ENCODE data around the gene STK32B.

STK32B gene

DNA sequence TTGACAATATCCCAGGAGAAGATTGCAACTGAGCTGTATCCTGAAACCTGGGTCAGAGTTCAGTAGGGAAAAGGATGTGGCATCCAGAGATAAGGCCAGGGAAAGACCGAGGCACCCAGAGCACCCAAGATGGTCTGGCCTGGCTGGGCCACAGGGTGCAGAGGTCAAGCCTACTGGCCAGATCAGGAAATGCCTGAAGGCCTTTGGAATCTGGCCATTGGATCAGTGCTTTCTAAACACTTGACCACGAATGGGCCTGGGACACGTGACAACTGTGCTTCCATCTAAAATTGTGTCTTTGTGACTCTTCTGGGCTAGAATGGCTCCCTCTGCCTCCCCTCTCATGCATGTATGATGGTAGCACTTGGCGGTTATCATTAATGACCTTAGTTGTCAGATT lies 340.2 kb downstream of the STK32B start:
- DNase-seq: no peak

DNA sequence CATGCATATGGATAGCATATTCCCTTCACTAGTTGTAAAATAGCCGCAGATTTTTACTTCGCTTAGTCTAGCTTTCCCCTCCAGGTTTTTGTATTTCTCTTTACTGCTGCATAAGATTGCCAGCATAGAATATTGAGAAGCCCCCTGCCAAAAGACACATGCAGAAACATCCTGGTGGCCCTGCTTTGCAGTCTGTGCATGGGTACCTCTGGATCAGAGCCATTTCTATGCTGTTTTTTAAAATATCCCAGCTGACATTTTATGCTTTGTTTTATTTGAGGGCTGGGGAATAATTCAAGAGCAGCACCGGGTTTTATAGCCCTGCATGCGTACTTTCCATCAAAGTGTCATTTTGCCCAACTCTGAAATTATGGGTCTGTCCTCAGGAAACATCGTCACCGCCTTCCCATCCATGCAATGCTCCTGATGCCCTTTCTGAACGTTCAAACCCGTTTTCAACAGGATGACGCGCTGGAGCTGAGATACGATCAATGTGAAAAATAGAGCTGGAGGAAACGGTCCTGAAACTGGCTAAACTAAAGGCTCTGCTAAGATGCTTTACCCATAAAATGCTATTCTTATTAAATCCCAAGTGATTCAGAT lies 342.7 kb downstream of the STK32B start:
- DNase-seq: no peak

DNA sequence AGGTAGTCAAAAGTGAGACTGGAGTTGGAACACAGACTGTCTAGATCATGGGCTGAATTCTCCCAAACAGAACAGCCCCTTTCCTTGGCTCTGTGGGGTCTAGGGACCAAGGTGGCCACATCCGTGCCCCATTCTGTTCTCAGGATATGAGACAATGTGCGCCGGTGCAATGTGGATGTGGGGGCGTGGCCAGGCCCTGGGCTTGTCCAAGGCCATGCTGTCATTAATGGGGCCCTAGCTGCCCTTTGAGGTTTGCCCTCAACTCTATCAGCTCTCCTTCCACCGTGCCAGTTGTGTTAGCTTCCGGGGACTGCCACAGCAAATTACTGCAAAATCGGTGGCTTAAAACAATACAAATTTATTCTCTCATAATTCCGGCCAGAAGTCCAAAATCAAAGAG lies 344.5 kb downstream of the STK32B start:
- DNase-seq: no peak

DNA sequence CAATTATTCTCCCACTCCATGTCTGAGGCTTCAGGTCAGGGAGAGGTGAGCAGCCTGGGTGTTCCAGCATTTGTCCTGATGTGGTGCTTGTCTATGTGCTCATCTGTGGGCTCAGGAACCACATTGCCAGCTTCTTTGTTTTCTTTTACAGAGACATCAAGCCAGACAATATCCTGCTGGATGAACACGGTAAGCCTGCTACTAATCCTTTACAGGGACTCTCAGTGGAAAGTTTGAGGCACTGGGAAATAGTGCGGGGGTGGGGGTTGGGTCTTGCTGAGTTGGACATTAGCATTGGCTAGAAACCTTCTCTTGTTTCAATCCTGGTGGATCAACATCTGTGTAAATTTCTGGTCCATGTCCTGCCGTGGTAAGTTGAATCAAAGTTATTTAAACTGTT lies 346.8 kb downstream of the STK32B start:
- DNase-seq: no peak

DNA sequence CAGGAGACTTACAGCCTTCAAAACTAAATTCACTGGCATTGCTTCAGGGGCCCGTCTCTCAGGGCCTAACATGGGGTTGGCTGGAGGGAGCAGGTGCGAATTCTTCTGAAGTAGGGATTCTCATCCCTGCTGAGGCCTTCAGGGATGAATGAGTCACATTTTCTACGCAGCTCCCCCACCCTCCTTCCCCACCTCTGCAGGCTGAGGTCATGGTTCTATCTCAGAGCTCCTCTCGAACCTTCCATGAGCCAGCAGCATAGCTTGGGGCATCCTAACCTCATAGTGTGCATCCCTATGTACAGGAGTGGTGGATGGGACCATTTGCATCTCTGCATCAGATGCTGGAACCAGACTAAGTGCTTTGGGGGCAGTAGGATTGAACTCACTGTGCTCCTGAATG lies 347.8 kb downstream of the STK32B start:
- DNase-seq: no peak

DNA sequence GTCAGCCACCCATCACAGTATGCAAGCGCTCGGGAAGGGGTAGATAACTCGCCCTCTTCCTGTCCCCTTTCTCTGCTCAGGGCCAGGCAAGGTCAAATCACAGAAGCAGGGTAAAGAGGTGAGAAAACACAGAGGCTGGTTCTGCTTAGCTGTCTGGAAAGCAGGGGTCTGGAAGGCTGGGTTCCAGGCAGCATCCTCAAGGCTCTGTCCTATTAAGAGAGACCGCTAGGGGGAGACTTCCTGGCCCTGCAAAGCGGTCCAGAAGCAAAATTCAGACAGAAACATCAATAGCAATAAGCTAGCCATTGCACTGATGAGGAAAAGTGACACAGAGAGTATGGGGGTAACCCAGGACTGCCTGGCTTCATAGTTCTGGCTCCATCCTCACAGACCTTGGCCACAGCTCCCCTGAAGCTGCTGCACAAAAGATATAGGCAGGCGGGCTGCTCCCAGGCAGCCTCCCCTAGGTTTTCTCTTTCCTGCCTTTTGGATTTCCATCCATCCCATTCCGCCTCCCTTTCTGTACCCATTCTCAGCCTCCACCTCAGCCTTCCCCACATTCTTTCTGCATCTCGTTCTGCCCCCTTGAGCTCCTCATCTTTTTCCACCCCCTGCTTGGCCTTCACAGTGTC lies 348.6 kb downstream of the STK32B start:
- DNase-seq: no peak

DNA sequence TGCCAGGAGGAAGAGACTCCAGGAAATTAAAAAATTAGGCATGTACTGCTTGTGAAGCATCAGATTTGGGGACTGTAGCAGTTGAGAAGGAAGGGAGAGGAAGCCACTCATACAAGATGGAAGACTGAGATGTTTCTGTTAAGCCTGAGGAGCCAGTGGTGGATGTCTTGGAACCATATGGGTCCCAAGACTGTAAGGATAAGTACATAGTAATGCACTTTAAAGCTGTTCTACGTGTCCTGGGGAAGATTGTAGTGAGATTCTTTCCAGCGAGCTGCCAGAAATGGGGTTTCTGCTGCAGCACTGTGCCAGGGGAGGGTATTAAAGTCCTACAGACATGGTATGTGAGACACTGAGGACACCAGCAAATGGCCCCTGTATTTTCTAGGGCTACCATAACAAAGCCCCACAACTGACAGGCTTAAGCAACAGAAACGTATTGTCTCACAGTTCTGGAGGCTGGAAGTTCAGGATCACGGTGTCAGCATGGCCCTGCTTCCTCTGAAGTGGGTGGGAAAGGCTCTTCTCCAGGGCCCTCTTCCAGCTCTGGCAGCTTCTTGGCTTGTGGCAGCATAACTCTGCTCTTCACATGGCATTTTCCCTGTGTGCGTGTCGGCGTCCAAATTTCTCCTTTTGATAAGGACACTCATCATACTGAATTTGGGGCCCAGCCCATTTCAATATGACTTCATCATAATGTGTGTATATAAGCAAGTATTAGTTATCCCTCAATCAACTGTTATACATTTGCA lies 352.6 kb downstream of the STK32B start:
- no peak for DNase-seq

DNA sequence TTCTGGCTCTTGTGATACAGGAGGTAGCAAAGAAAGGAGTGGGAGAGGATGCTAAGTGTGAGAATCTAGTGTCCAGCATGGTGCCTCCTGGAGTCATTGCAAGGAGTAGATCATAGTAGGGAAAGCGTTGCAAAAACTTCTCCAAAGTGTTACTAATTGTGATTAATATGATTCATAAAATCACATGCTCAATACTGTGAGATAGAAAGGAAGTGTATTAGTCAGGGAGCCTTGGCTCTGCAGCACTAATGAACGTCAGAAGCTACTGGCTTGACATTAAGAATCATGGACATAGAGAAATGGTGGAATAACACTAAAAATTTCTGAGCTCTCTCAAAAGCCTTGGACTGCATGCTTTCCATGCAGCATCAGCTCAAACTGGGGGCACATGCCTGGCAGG lies 358.0 kb downstream of the STK32B start:
- DNase-seq: no peak

DNA sequence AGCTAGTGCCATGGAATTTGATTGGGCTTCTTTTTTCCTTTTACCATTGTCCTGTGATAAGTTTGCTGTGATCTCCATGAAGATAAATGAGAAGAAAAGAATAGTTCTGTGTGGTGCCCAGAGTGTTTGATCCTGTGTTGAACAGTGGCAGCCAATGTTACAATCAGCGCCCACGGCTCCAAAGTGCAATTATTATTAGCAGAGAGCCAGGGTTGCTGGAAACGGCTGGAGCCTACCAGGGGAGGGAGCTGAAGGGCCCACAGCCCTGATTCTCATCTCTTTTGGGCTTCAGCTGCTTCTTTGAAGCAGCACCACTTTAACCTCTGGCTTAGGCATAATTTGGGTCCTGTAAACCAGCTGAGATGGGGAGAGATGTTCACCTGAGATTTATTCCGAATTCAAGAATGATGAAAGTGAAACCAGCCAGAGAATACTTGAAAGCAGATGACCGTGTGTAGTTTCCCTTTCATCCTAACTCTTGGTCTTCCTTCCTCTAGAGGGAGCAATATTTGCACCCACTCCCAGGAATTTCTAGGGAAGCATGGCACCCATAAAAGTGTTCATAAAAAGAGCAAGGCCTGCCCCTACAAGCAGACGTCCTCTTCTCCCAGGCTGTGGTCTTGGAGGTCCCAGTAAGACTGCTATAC lies 358.8 kb downstream of the STK32B start:
- DNase-seq: no peak

DNA sequence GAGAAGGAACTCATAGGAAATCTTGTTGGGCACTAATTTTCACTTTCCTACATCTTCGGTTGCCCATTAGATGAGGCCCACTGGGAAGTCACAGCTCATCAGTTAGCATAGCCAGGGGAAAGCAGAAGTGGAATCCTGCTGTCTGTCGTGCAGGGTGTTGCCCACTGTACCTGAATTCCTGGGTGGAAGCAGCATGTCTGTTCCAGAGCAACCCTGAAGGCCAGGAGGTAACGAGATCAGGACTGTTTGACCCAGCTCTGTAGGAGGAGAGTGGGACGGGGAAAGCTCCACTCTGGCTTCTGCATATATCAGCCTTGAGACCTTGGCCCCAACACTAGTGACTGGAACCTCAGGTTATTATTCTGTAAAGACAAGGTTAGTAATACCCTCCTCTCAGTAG lies 361.0 kb downstream of the STK32B start:
- DNase-seq: no peak

DNA sequence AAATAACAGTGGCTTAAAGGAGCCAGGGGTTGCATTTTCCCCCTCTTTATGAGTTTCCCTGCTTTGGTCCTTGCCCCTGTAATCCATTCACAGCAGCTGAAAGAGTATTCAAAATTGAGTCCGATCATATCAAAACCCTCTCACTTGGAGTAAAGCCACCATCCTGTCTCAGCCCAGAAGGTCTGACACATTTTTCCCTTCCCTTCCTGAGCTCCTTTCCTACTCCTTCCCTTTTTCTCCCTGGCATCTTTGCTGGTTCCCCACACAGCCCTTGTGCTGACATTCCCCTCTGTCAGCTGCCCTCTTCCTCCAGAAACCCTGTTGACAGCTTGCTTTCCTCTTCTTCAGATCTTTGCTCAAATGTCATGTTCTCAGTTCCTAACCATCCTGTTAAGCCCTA lies 361.5 kb downstream of the STK32B start:
- DNase-seq: no peak

DNA sequence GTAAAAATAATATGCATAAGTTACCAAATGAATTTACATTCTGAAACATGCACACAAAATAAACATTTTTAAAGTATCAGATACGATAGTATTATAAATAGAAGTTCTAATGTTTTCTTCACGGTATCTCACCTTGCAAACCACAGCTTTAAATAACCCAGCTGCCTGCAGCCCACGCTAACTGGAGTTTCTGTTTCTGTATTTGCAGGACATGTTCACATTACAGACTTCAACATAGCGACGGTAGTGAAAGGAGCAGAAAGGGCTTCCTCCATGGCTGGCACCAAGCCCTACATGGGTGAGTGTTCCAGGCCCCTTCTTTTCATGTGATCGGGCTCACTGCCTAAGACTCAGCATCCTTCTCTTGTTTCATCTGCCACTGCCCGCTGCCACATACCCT lies 365.4 kb downstream of the STK32B start:
- no peak for DNase-seq

DNA sequence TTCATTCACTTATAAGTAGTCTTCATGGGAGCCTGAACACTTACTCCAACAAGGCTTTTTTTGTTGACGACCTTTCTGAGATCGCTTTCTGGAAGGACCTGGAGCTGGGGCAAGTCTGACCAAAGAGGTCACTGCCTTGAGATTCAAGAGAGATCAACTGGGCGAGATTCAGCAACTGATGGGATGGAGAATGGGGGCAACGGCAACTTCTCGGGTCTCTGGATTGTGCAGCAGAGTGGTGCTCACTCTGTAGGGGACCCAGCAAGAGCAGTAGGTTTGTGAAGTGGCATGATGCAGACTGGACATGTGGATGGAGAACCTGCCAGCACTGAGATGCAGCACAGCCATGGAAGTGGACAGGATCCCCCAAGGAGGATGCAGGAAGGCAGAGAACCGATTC lies 369.0 kb downstream of the STK32B start:
- DNase-seq: no peak

DNA sequence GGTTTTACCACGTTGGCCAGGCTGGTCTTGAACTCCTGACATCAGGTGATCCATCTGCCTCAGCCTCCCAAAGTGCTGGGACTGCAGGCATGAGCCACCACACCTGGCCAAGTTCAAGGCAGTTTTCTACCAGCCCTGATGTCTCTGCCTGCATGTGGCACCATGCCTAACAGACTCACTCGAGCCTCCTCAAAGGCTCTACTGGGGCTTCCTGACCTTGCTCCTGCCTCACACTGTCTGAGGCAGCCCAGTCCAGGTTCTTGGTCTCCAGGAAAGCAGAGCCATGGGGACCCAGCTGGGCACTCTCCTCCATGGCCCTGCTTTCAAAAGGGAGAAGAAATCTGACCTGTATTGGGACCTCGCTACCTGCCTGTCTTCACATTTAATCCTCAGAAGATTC lies 370.1 kb downstream of the STK32B start:
- DNase-seq: no peak

DNA sequence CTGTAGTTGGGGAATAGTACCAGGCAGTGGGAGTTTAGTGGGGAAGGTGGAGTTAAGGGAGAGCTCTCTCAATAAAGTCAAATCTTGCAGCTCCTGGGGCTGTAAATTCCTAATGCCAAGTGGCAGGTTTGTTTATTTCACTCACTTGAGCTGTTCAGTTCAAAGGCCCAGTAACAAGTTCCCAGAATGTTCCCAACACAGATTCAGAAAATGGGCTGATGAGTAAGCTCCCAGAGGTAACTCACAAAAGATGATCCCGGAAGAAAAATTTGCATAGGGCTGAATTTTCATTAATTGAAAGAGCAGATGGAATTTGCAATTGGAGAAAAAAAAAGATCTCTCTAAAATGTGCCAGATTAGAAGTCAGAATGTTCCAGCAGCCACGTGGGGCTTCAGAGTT lies 370.9 kb downstream of the STK32B start:
- no peak for DNase-seq

DNA sequence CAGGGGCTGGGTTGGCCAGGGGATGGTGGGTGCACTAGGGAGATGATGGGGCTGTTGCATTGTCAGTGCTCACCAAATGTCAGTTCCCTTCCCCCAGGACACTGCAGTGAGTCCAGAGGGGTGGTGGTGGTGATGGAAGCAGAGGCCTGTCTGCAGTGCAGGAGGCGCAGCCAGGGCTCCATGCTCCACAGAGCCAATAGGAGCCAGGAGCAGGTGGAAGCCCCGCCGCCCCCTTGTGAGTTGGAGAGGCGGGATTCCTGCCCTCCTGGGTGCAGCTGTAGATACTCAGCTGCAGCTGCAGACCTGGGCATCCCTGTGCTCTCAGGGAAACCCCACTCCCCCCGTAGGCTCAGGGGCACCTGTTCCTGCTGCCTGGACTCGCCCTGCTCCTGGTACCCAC lies 372.4 kb downstream of the STK32B start:
- no peak for DNase-seq

DNA sequence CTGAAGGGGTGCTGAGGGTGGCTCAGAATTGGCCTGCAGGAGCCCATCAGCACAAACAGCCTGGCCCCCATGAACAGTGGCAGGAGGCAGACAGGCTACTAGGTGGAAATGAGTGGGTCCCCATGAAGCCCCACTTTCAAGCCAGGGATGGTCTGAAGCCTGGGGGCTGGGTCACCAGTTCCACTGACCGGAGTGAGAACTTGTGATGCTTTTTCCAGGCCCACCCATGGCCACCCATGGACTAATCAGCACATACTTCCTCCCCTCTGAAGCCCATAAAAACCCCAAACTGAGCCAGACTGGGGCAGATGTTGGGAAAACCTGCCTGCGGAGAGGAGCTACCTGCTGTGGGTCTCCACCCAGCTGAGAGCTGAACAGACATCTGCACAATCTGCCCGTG lies 372.9 kb downstream of the STK32B start:
- DNase-seq: no peak

DNA sequence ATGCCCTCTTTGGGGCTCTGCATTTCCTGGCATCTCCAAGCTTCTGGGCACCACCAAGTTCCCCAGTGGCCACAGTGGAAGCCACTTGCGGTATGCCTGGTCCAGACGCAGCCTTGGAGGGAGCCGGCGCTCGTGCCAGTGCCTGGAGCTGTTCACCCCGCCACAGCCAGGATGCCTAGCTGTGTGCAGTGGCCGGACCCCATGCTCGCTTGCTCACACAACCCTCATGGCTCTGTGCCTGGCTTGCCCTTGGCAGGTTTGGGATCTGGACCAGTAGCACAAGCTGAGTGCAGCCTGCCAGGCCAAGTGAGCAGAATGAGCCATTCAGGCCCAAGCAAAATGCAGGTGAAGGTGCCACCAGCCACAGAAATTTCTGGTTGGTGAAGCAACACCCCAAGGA lies 373.6 kb downstream of the STK32B start:
- DNase-seq: no peak

DNA sequence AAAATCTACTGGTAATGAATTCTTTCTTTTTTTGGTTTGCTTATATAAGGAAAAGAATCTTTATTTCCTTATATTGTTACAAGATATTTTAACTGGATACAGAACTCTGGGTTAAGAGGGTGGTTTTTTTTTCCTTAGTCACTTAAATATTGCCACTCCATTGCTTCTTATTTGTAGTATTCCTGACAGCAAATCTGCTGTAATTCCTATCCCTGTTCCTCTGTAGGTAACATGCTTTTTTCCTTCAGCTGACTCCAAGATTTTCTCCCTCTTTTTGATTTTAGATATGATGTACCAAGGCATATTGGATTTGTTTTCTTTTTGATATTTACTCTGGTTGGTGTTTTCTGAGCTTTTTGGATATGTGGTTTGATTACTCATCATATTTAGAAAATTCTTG lies 378.5 kb downstream of the STK32B start:
- DNase-seq: no peak

DNA sequence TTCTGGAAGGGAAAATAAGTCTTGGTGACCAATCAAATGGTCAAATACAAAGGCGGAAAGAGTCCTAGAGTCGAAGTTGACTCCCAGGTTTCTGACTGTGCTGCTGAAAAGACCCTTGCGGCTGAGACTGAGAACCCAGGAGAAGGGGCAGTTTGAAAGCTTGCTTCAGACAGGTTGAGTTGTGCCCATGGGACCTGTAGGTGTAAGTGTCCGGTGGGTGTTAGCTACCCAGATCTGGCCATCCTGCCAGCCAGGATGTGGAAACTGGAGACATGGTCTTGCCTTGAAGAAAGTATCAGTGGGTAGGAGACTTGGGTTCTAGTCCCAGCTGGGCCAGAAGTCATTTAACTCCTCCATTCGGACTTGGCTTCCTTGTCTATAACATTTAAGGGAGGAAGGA lies 381.9 kb downstream of the STK32B start:
- DNase-seq: no peak

DNA sequence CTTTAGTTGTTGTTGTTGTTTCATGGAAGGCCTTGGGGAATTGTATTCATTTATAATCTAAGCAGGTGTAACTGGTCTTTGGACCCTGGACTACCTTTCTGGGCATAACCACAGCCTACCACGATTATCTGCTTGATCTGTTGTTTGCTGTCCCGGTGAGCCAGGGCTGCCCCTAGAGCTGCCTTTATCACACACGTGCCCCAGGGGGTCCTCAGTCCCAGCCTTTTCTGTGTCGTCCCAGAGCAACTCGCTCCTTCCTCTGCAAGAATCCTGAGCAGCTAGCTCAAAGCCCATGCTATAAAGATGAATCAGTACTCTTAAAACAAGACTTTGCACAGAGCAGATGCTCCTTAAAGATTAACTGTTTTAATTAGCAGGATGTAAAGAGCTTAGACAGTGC lies 383.9 kb downstream of the STK32B start:
- no peak for DNase-seq

DNA sequence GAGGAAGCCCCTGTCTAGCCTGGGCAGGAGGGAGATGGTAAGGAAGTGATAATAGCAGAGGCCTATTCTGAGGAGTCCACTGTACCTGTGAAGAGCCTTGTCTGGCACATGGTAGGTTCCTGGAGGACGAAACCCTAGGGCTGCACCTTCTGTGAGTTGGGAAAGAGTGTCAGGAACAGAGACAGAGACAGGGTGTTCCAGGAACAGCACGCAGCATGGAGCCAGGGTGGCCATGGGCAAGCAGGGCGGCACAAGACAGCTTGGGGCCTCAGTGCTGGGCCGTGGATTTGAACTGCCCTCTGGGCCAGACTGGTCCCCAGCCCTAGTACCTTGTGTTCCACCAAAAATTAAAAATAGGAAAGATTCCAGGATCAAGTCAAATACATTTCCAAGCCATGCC lies 384.5 kb downstream of the STK32B start:
- DNase-seq: no peak

Measured in hypothalamus (tissue), 51 donors.